HL-60/S4 (cell line): ENCODE data around the gene BRSK2.

Experiments
- in situ Hi-C: fragments of 300-500 bp; cut with MboI; formaldehyde crosslinking; loops from 2 replicates; pipeline ENCODE4 v1.14.3; 2022; ENCODE audit warnings: low sequenced_read_pairs

The BRSK2 gene

DNA sequence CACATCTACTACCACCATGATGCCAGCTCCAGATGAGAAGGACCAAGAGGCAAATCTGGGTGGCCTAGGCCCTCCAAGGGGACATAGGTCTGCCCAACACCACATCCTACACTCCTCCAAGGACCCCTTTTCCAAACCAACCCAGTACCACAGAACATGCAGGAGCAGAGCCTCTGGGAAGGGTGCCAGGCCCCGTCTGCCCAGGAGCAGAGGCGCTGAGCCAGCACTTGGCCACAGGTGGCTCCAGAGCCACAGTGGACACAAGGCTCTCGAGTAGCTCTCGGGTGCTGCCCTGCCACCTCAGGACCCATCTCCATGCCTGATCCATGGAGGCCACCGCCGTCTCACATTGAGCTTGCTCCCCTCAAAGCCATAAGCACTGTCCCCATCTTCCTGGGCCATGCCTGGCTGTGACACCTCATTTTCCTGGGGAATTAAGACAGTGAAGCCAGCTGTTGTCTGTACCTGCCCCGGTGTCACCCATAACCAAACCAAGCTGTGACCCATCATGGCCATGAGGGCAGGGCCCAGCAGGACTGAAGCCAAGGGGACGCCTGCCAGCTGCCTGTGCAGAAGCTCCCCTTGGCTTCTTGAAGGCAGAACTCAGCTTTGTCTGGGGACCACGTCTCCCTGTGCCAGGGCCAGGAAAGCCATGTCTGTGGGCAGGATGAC is 89.4 kb downstream of the BRSK2 start:
- in situ Hi-C loops: no loop called here

DNA sequence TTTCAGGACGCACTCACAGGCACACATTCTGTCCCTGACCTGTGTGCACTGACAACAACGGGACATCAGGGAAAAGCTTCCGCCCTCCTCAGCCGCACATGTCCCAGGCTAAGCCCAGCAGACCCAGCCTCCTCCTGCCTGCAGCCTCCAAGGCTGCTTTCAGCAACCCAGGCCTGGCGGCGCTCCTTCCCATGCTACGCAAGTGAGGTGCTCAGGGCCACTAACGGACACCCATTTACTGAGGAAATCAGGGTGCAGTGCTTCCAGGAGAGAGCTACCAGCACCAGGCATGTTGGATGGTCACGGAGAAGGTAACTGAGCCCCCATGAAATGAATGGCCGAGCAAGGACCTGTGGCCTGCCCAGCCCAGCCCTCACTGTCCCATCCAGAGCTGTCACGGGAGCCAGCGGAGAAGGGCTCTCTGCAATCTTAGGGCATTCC is 90.0 kb downstream of the BRSK2 start:
- in situ Hi-C loops: no loop called here

DNA sequence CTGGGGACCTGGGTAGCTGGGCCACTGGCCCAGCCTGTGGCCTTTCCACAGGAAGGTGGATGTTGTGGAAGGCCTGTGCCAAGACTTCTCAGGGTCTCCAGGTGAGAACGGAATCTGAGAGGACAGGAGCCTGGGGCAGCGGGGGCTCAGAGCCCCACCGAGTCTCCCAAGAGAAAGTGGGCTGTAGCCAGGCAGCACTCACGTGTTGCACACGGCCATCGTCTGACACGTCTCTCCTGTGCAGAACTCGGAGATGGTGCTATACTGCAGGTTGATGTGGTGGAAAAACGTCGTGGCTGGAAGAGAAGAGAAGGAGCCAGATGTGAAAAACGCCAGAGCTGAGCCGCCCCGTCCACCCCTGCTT is 90.4 kb downstream of the BRSK2 start:
- in situ Hi-C loops: no loop called here

DNA sequence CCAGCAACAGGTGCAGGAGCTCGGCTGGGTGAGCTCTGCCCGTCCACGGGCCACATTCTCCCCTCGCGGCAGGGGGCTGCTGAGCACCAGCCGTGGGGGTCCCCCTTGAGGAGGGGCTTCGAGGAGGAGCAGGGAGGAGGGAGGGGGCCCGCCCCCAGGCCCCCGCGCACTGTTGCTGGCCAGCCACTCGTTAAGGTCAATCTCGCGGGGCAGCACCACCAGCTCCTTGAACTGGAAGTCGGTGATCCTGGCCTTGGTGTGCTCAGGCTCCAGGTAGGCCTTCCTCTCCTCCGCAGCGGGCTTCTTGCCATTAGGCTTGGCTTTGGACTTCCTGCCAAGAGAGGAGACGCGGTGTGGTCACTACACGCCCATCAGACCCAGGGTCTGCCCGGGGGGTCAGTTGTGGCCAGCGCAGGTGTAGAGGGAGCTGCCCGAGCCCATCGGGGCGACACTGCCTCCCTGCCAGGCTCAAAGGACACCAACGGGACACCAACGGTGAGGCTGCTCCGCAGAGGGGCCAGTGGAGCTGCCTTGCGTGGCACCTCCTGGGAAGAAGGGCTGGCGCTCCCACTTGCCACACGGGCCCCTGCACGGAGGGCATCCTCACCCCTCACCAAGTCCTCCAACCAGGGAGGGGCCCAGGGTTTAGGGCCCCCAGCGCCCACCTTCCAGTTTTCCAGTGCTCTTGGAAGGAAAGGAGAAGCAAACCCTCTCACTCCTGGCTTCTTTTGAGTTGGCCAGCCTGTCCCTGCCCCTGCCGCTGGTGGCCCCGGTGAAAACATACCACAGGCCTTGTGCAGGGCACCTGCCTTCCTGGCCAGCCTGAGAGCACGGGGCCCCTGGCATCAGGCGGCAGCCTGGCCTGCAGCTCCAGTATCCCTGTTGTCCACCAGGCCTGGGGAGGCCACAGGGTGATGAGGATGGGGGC is 91.1 kb downstream of the BRSK2 start:
- in situ Hi-C loops: no loop called here

DNA sequence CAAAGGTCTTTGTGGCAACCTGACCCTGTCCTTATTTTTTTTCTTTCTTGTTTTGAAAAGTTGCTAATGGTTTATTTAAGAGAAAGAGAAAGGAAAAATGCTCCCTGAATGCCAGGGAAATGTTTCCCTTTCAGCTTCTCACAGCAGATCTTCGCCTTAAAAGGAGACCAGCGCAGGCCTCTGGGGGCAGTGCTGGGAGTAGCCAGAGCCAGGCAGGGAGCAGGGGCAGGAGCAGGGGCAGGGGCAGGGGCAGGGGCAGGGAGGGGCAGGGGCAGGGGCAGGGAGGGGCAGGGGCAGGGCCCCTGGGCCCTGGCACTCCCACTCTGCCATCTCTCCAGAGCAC is 91.7 kb downstream of the BRSK2 start:
- in situ Hi-C loops: no loop called here

DNA sequence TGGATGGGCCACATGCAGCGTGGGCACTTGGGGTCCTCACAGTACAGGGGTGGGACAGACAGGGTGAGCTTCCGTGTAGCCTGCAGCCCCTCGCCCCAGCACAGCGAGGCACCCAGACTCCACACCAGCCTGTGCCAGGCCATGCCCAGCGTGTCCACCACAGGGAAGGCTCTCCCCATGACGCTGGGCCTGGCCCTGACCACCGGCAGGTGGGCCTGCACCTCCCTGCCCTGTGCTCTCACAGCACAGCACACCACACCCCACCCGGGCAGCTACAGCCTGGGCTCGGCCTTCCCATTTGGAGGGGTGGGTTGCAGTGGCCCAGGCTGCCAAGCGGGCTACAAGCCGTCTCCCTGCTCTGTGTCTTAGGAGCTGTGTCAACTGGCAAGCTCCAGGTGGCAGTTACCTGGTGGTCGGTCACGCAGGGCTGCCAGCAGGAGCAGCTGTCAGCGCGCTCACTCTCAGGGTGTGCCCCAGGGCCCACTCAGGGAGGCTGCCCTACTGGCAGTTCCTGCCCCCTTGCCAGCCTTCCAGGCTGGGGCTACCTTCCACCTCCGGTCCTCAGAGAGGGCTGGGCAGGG is 92.2 kb downstream of the BRSK2 start:
- in situ Hi-C loops: no loop called here

DNA sequence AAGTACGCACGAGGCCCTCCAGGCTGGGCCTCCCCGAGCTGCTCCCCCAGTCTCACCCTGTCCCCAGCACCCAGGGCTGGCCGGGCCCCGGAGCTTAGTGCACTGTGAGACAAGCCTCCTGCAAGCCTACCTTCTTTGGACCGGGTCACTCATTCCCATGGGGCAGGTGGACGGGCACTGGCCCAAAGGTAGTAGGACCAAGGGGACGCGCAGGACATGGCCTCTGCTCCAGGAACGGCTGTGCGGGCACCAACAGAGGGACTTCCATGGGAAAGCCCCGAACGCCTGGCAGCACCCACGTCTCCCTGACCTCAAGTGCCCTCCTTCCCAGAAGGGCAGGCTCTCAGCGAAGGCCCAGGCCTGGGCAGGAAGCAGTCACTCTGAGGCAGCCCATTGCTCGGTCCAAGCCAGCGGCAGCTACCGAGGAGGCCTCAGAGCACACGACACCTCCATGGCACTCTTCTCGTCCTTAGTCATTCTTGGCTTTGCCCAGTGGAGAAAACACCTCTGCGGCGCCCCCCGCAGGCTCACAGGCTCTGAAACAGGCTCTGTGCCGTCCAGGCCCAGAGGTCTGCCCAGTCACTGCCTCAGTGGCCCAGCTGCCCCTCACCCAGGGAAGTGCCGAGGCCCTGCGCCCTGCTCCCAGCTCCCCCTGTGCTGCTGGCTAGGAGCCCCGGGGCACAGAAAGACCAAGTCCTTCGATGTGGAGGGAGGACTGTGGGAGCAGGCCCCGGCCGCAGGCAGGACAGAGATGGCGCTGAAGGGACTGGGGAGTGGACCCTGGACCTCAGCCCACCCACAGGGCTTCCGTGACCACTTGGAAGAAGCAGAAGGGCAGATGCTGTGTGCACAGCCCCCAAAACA is 93.1 kb downstream of the BRSK2 start:
- in situ Hi-C loops: no loop called here

DNA sequence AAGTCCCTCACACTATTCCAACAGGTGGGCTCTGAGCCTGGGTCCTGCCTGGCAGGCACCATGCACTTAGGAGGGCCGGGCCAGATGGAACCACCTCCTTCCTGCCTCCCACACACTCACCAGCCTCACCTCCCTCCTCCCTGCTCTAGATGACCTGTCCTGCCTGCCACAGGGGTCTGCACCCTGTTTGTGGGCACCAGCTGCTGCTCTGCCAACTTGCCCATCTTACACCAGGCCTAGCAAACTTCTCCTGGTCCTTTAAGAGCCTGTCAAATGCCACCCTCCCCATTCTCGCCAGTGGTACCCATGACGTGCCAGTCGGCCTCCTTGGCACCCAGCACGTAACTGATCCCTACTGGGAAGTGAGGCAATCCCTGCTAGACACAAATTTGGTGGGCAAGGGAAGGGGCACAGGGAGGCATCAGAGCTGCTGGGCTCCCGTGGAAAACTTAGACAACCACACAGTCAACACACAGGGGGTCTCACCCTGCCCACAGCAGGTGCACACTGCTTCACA is 93.8 kb downstream of the BRSK2 start:
- in situ Hi-C loops: no loop called here

DNA sequence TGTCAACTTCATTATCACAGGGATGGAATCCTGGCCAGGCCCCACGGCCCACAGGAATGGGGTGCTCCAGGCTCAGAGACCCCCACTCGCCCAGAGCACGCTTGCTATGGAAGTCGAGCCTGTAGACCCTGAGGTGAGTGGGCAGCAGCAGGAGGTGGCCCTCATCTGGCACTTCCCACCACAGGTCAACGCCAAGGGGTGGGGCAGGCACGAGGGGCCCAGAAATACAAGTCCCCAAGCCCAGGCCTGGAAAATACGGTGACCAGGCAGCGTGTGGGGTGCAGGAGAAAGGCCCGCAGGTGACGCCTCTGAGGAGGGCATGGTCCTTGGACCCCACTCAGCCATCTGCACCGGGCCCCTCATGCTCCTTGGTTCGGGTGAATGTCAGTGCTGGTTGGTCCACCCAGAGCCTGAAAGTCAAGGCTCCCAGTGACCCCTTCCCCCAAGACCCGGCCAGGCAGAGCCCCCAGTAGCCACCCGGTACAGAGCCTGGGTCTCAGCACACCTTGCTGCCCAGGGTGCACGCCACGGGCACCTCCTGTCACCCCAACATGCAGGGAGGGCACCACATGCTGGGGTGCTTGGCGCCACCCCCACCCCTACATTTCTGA is 94.4 kb downstream of the BRSK2 start:
- in situ Hi-C loops: no loop called here

DNA sequence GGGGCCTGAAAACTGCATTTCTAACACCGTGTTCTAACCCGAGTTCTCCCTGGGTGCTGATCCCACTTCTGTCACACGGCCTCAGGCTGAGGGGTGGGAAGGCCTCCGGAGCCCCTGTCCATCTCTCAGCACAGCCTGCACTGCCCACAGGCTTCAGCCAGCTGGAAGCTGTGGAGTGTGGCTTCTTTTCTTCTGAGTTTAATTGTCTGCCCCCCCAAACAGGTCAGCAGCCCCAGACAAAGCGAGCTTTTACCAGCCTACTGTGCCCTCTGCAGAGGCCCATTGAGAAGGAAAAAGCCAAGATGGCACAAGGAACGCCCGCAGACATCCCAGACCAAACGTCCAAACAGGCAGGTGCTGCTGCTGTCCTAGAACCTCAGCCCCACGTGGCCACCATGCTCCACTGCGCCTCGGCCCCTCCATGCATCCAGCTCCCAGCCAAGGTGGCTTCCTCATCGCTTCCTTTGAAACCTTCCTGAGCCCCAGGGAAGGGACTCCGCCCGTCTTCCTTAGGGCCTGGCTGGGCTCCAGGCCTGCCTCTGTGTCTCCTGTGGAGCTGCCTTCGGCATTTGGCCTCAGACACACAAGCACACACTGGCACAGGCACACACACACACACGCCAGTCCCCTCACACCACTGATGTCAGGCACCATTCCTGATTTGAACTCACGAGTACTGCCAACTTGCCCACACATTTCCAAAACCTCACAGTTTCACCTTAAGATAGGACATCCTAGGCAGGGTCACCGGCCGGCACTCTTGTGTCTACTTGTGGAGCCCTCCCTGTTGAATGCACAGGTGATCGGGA is 95.2 kb downstream of the BRSK2 start:
- in situ Hi-C loops: no loop called here

DNA sequence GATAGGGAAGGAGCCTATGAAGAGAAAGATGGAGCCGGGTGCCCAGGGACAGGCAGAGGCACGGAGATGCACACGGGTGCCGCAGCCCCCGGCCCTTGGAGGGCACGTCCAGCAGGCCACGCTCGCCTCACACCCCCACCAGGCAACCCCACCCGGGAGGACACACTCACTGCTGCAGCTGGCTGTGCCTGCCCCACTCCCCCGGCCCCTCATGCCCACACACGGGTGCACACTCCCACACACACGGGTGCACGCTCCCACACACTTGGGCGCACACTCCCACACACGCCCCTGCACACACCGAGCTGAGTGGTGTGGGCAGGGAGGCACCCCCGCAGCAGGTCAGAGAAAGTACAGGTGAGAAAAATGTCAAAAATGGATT is 95.8 kb downstream of the BRSK2 start:
- in situ Hi-C loops: no loop called here

DNA sequence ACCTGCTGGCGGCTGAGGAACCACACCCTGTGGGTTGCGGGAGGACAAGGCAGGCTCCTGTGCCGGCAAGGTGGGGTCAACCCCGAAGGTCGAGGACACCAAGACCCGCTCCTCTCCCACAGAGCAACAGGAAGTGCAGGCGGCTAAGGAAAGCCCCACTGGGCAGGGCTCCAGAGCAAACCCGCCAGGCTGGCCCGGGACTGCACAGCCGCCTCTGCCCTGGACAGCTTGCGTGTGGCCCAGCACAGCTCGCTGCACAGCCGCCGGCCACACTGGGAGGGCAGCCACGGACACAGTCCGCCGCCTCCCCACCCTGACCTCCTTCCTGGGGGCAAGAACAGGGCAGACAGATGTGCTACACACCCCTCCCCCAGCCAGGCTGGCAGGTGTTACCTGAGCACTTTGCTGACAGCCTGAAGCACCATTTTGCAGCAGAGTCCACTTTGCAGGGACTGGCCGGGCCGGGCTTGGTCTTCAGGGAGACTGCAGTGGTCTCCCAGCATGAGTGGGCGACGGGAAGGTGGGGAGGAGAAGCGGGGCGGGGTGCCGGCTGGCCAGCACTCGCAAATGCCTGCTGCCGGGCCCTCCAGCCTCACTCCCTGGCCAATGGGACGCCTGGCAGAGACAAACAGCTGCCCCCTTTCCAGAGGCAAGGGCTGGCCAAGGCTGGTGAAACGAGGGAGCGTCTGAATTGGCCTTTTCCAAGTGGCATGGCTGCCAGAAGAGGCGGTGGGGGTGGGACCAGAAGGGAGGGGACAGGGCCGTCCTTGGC is 96.5 kb downstream of the BRSK2 start, which contains the start of gene MOB2:
TSS of gene MOB2 (minus strand) at position 726 of the 772 bp plus-strand sequence. CDS start at position 503, 223 bp downstream.
- in situ Hi-C loops: no loop called here

DNA sequence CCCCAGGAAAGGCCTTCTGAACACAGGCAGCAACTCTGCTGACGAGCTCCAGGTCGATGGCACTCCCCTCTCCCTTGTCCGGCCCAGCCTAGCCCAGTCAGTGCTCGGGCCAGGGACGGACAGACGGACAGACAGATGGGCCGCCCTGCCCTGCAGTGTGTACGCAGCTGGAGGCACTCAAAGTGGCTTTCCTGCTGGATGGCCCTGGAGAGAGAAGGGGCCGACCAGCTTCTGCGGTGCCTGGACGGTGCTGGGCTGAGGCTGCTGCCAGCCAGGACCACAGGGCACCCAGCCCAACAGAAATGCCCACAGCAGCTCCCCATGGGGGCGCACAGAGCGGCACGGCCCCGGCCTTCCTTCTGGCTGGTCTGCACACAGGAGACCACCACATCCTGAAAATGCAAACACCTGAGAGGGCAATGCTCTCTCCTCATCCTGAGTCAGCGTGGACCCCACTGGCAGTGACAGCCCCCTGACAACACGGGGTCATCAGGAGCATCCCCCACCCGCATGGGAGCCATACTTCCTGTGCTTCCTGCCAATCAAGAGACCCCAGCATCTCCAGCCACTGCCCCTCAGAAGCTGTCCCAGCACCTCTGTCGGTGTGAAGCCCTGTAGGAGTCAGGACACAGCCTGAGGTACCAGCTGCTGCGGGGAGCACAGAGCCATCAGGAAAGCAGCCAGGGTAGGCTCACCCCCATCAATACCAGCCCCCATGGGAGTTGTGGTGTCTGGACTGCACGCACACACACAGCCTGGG is 97.5 kb downstream of the BRSK2 start:
- in situ Hi-C loops: no loop called here

DNA sequence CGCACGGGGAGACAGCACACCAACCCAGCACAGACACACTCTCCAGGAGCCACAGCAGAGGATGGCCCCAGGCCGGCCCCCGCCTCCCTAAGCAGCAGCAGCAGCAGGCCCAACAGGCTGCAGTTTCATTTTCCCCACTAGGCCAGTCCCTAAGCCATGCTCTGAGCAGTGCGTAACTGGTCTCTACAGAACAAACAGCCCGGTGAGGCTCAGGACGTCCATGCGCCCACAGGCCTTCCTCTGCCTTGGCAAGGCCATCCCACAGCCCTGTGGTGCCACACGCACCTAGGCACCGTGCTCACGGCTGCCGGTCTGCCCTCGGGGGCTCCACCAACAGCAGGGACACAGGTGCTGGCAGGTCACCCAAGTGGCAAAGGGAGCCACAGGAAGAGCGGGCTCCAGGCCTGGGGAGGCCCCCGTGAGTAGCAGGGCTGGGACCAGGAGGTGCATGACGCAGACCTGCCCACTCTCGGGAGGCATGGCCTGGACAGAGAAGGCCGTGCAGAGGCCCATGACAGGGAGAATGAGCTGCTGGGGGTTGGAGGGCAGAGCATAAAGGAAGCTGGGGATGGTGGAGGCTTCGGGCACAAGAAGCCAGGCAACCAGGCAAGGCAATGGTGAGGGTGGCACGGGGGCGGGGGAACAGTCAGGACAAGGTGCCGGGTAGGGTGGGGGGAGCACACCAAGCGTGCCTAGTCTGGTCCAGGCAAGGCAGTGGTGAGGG is 98.3 kb downstream of the BRSK2 start:
- in situ Hi-C loops: no loop called here

DNA sequence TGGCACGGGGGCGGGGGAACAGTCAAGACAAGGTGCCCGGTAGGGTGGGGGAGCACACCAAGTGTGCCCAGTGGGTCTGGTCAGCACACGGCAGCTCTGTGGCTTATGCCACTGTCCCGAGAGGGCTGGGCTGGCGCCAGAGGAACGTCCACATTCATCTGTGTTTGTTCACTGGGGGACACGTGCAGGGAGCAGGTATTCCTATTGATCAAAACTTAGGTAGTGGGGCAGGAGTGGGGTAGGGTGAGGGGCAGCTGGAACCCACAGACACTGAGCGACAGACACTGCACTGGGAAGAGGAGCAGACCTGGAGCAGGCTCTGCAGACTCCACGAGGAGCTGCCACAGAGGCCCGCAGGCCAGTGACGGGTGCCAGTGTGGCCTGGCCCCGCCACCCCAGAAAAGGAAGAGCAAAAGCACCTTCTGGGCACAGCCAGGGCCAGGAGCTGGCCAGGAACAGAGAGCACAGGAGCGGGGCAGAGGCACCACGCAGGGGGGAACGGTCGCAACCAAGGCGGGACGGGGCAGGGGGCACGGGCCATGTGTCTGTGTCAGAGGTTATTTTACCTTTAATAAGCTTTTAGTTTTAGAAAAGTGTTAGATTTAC is 98.9 kb downstream of the BRSK2 start:
- in situ Hi-C loops: no loop called here

DNA sequence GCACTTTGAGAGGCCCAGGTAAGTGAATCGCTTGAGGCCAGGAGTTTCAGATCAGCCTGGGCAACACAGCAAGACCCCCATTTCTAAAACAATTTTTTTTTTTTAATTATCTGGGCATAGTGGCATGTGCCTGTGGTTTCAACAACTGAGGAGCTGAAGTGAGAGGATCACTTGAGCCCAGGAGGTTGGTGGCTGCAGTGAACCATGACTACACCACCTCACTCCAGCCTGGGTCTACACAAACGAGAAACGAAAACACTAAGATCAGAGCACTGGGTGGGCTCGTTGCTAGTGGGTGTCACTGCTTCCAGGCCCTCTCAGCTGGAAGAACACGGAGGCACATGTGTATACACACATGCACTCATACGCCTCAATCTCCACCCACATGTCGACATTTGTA is 100.9 kb downstream of the BRSK2 start:
- in situ Hi-C loops: no loop called here

DNA sequence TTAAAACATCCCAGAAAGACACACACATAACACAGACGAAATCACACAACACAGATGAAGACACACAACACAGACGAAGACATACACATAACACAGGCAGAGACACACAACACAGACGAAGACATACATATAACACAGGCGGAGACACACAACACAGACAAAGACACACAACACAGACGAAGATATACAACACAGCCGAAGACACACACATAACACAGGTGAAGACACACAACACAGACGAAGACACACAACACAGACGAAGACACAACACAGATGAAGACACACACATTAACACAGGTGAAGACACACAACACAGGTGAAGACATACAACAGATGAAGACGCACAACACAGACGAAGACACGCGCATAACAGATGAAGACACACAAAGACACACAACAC is 101.6 kb downstream of the BRSK2 start:
- in situ Hi-C loops: no loop called here
